Fibroblast of lung (primary cell): ENCODE data around the gene PLCXD1.

ENCODE experiments used
- EZH2 ChIP-seq: IDR thresholded peaks from 2 replicates; pipeline ENCODE4 v1.5.1; 2012; ENCODE audit warnings: low read length, control low read depth, mild to moderate bottlenecking; ENCODE audit errors: missing control alignments
- TF ChIP-seq, protein P1 (sequence below), 2 donors: IDR thresholded peaks in 1 of 2; conservative IDR thresholded peaks in 1 of 2; 1 replicate in 1 of 2; 2 replicates in 1 of 2; pipeline ENCODE4 v1.5.1; 2011 to 2012; ENCODE audit warnings: low read length in 2 of 2, control low read depth in 1 of 2, inconsistent platforms in 1 of 2, low read depth in 1 of 2, mild to moderate bottlenecking in 1 of 2

DNA sequence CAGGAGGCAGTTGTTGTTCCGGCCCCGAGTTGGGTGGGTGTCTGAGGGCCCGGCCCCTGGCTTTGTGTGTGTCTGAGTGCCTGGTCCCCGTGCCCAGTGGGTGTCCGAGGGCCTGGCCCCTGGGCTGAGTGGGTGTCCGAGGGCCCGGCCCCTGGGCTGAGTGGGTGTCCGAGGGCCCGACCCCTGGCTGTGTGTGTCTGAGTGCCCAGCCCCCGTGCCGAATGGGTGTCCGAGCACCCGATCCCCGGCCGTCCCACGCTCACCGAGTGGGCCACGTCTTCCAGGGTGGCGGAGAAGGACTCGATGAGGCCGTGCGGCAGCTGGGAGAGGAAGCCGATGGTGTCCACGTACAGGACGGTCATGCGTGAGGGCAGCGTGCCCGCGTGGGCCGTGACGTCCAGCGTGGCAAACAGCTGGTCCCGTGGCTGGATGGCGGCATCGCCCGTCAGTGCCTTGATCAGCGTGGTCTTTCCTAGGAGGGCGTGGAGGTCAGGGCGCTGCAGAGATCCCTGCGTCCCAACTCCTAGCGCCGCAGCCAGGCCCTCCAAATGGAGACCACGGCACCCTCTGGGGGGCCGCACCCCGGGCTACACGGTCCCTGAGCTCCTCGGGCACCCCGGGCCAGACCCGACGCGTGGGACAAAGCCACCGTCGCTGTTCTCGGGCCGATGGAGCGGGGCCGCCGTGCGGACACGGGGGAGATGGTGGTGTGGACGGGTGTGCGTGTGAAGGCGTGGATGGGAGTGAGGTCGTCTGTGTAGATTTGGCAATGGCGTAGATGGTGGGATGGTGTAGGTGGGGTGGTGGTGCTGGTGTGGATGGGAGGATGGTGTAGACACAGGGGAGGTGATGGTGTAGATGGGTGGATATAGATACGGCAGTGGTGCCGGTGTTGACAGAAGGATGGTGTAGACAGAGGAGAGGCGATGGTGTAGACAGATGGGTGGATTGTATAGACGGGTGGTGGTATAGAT, 30.3 kb downstream of the PLCXD1 start:
- TF ChIP-seq, protein P1, sequence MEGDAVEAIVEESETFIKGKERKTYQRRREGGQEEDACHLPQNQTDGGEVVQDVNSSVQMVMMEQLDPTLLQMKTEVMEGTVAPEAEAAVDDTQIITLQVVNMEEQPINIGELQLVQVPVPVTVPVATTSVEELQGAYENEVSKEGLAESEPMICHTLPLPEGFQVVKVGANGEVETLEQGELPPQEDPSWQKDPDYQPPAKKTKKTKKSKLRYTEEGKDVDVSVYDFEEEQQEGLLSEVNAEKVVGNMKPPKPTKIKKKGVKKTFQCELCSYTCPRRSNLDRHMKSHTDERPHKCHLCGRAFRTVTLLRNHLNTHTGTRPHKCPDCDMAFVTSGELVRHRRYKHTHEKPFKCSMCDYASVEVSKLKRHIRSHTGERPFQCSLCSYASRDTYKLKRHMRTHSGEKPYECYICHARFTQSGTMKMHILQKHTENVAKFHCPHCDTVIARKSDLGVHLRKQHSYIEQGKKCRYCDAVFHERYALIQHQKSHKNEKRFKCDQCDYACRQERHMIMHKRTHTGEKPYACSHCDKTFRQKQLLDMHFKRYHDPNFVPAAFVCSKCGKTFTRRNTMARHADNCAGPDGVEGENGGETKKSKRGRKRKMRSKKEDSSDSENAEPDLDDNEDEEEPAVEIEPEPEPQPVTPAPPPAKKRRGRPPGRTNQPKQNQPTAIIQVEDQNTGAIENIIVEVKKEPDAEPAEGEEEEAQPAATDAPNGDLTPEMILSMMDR (conservative IDR thresholded peaks at IDR 0.05 in 1 of 2, IDR thresholded peaks at IDR 0.05 in 1 of 2; ENCODE audit: low read depth in 1 of 2, low read length in 2 of 2), result no peak
- no peak for TF ChIP-seq EZH2
